ENCODE data around the gene CFAP299. TPM values are rescaled to one million over a fixed set of nuclear protein-coding genes. Genes with fewer than 3 reads are reported as not detected.
"Not testable (repeated sequence)": the region's sequence is repeated elsewhere in the genome, so short reads cannot be mapped to it uniquely, and the experiment has no call there.

CFAP299 gene
- polyA plus RNA-seq, 3 donors = 0.60 to 1.4 (median 0.84) TPM

DNA sequence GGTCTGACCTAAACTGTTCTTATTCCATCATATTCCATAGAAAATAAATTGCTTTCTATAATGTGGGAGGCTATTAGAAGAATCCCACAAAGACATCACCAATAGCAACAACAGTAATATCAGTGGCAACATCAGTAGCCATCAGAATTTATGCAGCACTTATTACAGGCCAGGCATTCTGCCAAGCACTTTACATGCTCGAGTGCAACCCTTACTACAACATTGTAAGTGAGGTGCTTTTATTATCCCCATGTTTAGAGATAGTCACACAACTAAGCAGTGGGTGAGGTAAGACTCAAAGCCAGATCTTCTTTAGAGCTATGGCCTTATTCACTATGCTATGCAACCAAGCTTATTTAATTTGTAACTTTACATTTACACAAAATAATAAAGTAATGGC is 377.9 kb downstream of the CFAP299 start:
- DNase-seq = no peak

DNA sequence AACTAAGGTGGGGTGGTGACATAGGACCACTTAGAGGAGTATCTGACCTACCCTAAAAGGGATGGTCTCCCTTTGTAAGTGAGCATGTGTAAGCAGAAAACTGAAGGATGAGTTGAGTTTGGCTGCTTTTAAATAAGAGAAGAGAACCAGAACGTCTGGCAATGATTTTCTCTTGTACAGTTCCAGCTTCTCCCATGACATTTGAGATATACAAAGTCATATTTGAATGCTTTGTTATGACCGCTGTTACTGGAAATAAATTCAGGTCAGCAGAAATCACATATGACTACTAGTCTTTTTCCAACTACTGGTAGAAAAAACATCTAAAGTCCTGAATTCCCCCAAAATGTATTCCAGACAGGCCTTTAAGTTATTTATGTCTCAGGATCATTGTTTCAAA is 381.7 kb downstream of the CFAP299 start:
- no peak for DNase-seq

DNA sequence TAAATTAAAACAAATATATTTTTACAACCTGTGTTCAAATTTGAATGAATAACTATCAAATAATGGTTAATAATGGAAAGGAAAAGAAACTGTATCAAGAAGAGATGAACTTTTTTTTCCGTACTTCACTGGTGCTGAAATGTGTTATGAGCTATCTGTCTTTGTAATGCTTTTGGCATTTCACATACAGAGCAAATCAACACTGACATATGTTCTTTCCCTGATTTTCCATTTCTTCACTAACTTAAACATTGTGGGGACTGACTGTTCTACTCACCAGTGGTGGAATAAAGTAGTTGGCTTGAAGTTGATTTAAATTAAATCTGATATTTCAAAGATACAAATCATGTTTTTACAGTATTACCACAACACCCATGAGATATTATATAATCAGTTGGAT is 390.9 kb downstream of the CFAP299 start:
- DNase-seq = no peak

DNA sequence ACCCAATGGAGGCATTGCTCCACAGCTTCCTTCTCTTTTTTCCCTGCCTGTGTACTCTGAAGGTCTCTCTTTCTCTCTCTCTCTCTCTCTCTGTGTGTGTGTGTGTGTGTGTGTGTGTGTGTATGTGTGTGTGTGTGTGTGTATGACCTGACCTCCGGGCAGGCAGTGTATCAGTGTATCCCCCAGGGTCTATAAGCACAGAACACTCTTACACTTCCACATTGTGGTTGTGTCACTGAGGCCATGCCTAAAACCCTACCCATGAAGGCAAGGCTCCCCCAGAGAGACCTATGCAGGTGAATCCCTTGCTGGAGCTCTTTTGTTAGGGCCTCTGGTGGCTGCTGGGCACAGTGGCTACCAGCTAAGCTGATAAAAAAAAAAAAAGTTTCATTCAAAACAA is 394.6 kb downstream of the CFAP299 start:
- no peak for DNase-seq

DNA sequence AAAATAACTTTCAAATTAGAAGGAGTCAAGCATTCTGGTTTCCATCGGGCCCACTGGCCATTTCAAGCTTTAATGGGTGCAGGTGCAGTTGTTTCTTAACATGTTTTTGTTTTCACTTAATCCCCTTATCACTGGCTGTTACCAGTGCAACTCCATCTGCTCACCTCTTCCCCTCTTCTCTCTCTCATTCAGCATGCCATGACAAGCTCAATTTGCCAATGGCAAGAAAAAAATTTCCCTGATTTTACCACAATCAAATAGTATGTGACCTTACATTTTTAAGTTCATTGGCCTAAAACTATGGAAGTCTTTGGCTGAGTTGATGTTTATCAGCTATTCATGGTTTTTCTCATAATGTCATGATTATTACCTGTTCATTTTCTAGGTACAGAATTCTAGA is 395.9 kb downstream of the CFAP299 start:
- no peak for DNase-seq

DNA sequence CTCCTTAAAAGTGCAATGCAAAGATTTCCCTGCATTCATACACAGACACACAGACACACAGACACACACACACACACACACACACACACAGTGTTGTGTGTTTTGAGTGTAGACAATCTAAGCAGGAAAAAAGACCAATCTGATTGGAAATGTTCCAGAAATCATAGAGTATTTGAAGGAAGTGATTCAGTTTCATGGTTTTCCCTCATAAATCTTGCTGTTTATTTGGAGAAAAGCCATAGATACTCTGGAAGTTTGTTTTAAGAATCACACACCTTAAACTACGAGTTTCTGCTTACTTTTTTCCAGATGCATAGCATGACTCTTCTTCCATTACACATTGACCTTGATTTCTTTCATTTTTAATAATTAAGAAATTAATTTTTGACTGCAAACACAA is 396.5 kb downstream of the CFAP299 start:
- no peak for DNase-seq

DNA sequence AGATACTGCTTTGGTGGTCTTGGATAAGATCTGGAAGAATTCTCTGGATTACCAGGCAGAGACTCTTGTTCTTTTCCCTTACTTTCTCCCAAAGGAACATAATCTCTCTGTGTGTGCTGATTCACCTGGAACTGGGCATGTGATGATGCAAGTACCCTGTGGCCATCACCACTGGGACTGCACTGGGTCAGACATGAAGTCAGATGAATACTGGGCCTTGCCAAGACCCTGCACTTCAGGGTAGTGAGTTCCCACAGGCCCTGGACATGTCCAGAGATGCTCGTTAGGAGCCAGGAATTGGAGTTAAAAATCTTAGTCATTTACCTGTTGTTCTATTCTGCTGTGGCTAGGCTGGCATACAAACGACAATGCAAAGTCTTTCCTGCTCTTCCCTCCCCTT is 404.8 kb downstream of the CFAP299 start:
- DNase-seq = no peak

DNA sequence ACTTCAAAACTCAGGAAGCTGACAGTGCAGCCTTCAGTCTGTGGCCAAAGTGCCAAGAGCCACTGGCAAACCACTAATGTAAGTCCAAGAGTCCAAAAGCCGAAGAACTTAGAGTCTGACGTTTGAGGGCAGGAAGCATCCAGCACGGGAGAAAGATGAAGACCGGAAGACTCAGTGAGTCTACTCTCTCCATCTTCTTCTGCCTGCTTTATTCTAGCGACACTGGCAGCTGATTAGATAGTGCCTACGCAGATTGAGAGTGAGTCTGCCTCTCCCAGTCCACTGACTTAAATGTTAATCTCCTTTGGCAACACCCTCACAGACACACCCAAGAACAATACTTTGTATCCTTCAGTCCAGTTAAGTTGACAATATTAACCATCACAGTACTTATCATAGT is 414.0 kb downstream of the CFAP299 start:
- DNase-seq = not testable (repeated sequence)

DNA sequence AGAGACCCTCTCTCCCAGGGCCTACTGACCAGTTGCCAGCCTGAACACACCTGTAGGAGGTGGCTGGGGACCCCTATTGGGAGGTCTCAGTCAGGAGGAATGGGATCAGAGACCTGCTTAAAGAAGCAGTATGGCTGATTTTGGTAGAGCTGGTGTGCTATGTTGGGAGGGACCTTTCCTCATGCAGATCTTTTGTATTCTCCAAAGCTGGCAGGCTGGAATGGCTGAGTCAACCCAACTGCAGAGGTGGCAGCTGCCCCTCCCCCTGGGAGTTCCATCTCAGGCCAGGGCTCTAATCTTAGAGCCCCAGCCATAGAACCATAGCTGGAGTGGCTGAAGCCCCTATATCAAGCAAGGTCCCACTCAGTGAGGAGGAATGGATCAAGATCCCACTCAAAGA is 415.7 kb downstream of the CFAP299 start:
- DNase-seq = no peak

DNA sequence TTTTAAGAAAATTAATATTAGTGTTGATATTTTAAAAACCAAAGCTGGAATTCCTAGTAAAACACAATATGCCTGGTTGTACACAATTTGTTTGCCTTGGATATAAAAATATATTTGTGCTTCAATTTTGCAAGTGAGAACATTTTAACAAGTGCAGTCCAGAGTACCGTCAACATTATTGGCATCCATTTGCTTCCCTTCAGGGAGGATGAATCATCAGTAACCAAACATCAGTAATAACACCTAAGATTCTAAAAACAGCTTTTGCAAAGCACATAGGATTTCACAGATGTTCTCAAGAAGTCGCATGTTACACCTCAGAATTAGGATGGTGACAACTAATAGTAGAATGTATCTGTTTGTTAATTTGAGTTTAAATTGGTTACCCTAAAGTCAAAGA is 432.4 kb downstream of the CFAP299 start:
- no peak for DNase-seq

DNA sequence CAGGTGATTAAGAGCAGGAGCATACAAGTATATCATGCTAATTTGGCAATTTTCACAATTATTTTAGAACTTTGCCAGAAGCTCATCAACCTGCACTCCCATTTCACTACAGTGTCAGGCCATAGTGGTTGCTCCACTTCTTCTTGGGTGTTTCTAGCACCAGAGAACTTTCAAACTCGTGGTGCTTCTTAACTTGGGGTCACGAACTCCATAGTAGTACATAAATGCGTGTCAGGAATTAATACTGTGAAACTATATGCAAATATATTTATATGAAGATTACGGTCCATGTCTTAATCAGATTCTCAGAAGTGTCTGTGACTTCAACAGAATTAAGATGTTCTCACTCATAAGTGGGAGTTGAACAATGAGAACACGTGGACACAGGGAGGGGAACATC is 440.6 kb downstream of the CFAP299 start:
- no peak for DNase-seq

DNA sequence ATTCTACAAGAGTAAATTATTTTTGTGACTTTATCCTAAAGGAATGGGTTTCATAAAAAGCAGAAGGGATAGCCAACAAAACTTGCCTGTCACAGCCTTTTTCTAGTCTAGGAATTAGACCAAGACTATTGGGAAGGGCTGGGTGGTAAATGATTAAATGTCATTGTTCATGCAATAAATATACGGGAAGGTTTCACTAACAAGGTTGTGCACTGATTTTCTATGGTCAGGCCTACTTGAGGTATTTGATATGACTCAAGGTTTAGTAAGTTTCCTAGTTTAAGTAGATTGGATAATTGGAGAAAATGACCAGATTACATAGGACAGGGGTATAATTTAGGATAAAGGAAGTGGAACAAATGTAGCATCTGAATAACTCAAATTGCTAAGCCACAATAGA is 445.9 kb downstream of the CFAP299 start:
- DNase-seq = no peak

DNA sequence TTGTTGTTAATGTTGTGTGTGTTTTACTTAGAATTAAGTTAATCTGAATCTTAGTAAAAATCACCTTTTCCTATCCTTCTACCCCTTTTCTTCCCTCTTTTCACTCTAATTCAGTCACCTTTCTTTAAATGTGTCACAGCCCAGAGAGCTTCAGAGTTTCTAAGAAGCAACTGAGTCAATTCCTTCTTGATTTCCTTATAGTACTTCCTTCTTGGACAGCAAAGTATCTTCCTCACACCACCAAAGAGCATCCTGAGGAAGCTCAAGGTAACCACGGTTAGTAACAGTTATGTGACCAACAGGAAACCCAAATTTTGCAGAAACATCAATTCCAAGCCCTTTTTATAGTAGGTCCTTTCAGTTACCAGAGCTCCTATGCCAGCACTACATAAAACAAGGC is 451.8 kb downstream of the CFAP299 start:
- DNase-seq = no peak

DNA sequence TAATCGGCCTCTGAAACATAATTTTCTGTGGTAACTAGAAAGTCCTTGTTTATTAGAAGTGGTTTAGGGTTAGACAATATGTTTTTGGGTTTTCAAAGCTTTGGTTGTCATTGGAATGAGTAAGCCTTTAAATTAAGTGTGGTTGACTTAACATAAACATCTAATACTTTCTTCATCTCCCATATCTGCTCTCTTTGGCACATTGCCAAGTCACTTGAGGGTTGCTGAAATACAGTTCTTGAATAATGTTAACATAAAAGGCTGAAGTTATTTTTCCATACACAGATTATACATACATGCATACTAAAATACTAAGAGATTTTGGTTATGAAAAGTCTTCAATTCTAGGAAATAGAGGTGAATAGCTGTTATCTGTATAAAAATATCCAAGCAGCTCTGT is 453.3 kb downstream of the CFAP299 start:
- no peak for DNase-seq

DNA sequence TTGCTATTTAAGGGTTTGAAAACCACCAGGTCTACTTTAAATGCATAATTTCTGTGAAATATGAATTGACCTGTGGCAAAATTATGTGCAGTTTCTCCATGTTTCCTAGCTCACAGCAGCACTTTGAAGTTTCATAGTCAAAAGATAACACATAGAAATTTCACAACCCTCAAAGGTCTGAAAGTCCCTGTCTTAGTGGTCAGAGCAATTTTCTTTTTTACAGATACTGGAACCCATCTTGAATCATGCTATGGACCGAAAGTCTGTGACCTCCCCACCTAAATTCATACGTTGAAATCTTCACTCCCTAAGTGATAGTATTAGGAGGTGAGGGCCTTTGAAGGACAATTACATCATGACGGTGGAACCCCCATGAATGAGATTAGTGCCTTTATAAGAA is 454.6 kb downstream of the CFAP299 start:
- DNase-seq = no peak

DNA sequence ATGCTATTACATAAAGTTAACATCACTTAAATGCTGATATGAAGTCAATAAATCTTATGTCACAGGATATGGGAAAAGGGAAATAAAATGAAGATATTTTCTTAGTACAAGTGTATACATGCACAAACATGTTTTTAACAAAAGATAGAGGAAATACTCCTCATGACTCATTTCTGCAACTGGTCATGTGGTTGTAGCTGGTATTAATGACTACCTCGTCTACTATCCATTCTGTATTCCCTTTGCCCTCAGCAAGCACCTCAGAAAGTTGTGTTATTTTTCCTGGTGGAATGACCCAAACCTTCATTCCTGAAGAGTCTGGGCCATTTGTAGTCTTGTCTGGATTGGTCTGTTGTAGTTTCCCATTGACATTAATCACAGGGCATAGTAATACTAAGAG is 458.1 kb downstream of the CFAP299 start:
- DNase-seq = not testable (repeated sequence)

DNA sequence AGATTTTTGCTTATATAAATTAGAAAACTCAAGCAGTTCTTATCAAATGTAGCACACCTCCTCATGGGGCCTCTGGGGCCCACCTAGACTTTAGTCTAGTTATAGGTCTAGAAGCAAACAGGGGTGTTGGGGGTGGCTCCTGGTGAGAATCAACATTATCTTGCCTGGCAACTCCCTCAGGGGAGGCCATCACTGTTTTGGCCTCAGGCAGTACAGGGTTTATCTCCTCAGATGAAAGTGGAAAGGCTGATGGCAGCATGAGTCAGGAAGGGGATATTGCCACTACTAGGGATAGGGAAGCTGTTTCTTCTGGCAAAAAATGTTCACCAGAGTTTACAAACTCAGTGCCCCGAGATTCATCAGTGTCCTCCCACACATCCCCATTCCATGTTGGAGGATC is 462.6 kb downstream of the CFAP299 start:
- DNase-seq = no peak

DNA sequence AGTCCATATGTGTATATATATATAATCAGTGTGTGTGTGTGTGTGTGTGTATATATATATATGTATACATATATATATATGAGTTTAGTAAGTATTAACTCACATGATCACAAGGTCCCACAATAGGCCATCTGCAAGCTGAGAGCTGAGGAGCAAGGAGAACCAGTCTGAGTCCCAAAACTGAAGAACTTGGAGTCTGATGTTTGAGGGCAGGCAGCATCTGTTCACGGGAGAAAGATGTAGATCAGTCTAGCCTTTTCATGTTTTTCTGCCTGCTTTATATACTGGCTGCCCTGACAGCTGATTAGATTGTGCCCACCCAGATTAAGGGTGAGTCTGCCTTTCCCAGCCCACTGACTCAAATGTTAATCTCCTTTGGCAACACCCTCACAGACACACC is 465.2 kb downstream of the CFAP299 start:
- DNase-seq = not testable (repeated sequence)

DNA sequence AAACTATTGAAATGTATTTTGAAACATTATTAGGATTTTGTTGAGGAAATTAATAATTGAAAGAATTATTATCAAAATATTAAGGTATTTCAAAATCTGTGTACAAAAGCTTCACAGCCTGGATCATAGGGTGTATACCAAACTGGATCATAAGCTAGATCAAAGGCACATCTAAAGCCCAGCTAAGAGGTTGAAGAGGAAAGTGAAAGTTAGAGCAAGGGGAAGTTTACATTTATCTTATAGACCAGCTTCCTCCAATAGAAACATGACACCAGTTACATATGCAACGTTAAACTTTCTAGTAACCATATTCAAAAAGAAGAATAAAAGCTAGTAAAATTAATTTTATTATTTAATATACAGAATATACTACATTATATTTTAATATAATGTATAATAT is 467.8 kb downstream of the CFAP299 start:
- DNase-seq = no peak

DNA sequence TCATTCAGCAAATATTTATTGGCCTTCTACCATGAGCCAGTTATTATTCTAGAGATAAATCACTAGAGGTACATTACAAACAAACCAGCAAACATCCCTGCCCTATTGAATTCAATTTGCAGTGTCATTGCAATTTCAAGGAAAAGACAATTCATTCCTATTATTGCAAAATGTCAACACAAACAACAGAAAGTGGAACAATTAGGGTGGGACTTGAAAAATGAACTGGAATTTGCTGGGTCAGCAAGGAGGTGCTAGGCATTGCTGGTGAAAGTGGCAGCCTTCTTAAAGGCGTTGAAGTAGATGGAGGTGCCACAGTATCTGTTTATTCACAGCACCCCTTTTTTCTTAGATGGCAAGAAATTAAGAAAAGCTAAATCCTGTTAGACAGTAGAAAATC is 470.9 kb downstream of the CFAP299 start:
- DNase-seq = no peak

DNA sequence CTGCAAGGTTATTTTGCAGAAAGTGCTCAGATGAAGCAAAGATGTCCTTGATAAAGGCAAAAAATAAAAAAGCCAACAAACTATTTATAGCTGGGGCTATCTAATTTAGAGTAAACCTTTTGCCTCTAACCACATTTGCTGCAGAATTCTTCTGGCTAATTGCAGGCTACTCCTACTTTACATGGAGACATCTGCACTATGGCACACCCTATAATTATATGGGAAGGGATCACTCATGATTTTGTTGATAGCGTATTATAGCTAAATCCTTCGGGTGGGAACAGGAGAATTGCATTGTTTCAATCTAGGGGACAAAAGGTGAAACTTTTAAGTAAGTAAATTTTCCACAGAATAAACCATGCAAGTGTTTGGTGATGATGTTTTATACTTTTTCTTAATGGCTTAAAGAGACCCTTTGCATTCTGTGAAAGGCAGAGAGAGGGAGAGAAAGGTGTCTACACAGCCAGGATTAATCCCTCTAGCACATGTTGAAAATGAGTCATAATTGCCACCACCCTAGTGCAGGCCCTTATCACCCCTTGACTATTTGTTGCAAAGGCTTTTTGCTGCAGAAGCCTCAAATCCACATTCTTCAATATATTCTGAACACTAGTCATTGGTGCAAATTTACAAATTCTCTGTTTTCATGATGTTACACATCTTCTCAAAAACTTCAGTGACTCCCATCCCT is 473.7 kb downstream of the CFAP299 start:
- DNase-seq = no peak

DNA sequence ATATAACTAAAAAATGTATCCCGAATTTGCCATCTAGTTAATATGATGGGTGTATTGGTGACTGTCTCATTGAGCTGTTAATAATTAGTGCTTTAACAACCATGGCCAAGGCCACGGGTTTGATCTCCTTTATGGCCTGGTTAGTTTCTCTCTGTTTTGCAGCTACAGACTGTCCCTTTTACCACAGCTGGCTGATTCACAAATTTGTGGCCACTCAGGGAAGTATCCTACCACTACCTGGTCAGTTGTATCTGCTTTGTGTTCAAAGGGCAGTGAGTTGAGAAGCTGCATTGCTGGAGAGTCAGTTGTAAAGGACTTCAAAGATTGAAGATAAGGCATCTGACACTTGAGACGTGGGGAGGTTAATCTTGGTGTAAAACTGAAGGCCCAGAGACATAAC is 475.9 kb downstream of the CFAP299 start:
- no peak for DNase-seq

DNA sequence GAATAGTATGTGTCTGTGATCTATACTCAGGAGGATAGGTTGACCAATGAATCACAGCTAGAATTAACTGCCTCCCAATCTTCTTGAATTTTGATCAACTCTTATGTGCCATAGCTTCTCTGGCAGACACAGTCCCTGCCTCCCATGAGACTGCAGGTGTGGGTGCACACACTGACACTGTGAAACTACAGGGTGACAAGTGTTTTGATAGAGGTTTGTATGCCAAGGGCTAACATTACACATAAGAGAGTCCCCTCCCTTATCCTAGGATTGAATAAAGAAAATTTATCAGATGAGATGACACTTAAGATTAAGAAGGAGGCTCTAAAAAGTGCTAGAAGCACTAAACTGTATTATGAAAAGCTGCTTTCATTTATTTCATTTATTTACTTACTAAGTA is 476.6 kb downstream of the CFAP299 start:
- DNase-seq = no peak

DNA sequence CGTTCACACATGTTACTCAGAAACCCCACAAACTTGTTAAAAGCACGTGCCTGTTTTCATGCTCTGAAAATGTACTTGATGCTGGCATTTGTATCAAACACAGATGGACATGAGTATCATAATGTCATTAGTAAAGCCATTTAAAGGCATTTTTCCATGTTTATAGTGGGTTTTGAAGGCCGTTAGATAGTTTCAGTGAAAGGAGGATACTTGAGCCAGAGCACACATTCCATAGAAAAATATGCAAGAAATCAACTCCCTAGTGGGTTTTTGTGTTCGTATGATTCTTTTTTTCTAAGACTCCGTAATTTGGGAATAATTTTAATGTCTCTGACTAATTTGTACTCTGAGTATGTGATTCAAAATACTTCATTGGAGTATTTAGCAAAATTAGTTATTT is 478.7 kb downstream of the CFAP299 start:
- no peak for DNase-seq
